GM19025 (cell line): ENCODE data around the gene CA11.
"Not testable (repeated sequence)": the region's sequence is repeated elsewhere in the genome, so short reads cannot be mapped to it uniquely, and the experiment has no call there.

Source experiments
- ATAC-seq: cut with Tn5 transposase; IDR thresholded peaks from one replicate; pipeline ENCODE4 v1.9.1; 2021; ENCODE audit warnings: mild to moderate bottlenecking, low read depth, moderate library complexity; ENCODE audit not compliant: unreplicated experiment

CA11 gene

GRCh38 chr19:48670699-48671445 lies 24.9 kb upstream of the CA11 start:
- no peak for ATAC-seq

DNA sequence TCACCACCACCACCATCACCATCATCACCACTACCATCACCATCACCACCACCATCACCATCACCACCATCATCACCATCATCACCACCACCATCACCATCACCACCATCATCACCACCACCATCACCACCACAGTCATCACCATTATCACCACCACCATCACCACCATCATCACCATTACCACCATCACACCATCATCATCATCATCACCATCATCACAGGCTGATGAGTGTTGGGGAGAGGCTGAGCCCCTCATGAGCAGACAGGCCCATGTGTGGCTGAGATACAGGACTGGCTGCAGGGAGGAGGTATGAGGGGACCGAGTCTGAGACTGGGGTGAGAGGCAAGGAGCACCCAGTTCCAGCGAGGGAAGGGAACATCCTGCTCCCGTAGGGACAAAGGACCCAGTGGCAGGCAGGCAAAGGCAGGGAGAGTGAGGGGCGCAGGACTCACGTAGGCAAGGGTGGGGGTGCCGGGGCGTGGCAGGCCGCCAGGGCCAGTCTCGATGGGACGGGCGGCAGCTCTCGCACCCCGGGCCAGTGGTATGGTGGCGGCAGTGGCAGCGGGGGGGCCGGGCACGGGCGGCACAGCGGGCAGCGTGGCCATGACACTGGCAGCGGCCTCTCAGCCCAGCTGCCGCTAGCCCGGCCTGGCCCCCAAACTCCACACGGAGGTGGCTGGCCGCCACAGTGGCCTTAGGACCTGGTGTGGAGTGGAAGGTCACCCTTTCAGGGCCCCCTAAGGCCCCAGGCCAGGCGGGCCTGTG lies 24.1 kb upstream of the CA11 start:
- no peak for ATAC-seq

DNA sequence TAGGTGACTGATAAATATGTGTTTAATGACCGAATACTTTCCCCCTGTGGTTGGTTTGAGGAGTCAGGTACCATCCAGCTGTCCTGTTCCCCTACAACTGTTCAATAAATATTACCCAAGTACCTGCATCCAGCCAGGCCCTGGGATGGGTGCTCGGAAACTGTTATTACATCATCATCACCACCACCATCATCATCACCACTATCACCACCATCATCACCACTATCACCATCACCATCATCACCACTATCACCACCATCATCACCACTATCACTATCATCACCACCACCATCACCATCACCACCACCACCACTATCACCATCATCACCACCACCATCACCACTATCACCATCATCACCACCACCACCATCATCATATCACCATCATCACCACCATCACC lies 22.8 kb upstream of the CA11 start:
- ATAC-seq = no peak

GRCh38 chr19:48668332-48668731 lies 22.3 kb upstream of the CA11 start:
- ATAC-seq = no peak

- no peak for ATAC-seq
These were observed 19.8 kb upstream of the CA11 start for GRCh38 chr19:48665786-48666185.

DNA sequence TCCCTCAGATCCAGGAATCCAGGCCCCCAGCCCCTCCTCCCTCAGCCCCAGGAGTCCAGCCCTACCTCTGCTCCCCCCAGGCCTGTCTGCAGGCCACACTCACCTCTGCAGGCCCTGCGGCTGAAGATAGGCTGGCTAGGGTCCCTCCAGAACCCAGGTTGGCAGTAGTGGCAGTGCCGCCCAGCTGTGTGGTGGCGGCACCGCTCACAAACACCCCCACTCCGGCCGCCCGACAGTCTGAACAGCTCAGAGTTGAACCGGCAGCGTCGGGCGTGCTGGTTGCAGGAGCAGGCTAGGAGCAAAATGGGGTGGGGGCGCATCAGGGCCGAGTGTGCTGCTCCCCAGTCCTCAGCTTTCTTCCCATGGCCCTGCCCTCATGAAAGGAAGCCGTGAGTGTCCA lies 18.5 kb upstream of the CA11 start:
- no peak for ATAC-seq

- ATAC-seq = no peak
These were observed 17.7 kb upstream of the CA11 start for GRCh38 chr19:48663667-48664066.

DNA sequence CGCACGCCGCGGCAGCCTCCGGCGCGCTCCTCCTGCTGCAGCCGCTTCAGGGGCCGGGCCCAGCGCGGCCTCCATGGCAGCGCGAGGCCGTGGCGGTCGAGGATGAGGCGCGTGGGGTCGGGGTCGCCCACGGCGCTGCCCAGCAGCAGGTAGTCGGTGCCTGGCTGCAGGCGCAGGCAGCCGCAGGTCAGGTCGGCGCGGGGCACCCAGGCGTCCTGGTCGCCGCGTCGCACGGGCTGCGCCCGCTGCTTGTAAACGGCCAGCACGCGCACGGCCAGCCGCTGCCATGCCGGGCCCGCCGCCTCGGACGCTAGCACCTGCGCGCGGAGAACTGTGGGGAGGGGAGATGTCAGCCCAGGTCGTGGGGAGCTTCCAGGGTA lies 15.7 kb upstream of the CA11 start:
- no peak for ATAC-seq

DNA sequence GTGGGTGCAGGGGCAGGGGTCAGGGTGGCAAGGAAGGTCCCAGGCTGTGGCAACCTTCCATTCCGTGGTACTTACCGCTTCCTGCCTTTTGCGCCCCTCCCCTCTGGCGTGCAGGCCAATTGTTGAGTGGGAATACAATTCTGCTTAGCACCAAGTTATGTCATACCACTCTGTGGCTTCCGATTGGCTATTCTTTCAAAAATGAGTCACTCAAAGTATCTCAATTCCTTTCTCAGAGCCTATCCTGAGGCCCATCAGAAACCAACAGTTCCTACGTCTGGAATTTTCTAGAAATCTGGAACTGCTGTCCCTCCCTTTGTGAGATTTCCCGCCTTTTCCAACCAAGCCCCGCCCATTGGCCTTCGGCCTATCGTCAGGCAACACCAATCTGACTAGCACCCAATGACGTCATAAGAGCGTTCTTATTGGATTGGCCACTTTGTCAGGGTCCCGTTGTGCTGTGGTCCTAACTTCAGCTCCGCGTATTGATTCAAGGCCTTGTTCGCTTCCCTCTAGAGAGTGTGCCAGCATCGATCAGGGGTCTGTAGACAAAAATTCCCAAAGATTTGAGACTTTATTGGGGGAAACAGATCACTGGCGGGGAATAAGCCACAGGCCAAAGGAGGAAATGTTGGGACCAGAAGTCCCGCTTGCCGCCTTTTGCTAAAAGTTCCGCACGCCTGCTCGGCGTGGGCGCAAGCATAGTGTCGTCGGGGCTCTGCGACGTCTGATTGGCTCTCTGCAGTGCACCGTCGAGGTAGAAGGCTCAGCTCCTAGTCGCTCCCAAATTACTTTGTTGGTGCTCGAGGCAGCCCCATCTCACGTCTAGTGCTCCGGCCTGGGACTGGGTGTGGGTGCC lies 15.1 kb upstream of the CA11 start:
- peak; percentile 82 for ATAC-seq

DNA sequence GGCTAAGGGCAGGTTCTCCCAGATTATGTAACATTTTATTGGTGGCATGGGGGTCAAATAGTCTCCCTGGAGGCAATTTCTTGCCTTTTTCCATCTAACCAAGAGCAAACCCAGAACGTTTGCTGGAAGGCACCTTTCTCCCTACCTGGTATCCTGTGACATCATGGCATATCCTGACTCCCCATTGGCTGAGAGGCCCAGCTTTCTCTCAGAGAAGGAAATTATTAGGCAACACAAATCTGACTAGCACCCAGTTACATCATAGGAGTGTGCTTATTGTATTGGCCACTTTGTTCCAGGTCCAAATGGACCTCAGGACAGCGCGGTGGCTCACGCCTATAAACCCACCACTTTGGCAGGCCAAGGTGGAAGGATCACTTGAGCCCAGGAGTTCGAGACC lies 13.8 kb upstream of the CA11 start:
- ATAC-seq = no peak

DNA sequence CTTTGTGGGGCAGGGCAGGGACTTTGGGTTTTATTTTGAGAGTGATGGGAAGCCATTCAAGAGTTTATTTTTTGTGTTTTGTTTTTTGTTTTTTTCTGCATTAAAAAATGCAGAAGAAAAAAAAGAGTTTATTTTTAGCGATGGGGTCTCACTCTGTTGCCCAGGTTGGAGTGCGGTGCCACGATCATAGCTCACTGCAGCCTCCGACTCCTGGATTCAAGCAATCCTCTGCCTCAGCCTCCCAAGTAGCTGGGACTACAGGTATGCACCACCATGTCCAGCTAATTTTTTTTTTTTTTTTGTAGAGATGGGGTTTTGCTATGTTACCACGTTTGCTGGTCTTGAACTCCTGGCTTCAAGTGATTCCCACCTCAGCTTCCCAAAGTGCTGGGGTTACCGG lies 12.5 kb upstream of the CA11 start:
- no peak for ATAC-seq

DNA sequence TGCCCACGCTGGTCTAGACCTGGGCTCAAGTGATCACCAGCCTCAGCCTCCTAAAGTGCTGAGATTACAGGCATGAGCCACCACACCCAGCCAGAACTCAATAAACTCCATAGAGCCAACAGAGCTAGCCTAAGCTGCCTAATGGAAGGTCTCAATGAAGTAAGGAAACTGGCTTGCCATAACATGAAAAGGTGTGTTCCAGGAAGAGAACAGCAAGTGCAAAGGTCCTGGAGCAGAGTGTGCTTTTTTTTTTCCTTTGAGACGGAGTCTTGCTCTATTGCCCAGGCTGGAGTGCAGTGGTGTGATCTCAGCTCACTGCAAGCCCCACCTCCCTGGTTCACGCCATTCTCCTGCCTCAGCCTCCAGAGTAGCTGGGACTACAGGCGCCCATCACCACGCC lies 11.8 kb upstream of the CA11 start:
- not testable (repeated sequence) for ATAC-seq

DNA sequence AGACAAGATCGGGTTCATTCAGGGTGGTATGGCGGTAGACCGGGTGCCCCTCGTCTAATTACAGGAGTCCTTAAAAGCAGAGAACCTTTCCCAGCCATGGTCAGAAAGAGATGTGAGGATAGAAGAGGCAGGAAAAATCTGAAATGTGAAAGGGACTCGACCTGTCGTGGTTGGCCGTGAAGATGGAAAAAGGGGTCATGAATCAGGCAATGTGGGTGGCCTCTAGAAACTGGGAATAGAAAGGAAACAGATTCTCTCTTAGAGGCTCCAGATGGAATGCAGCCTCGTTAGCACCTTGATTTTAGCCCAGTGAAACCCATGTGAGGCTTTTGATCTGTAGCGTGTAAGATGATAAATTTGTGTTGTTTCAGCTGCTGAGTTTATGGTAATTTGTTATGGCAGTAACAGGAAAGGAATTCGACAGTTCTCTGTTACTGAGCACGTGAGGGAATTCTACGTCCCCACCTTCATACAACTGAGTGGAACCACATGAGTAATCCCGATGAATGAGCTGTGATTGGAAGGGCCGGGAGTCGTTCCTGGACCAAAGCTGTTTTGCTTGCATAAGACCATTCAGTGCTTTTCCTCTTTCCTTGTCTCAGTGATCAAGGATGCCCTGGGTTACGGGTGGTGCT lies 11.0 kb upstream of the CA11 start:
- ATAC-seq = no peak

DNA sequence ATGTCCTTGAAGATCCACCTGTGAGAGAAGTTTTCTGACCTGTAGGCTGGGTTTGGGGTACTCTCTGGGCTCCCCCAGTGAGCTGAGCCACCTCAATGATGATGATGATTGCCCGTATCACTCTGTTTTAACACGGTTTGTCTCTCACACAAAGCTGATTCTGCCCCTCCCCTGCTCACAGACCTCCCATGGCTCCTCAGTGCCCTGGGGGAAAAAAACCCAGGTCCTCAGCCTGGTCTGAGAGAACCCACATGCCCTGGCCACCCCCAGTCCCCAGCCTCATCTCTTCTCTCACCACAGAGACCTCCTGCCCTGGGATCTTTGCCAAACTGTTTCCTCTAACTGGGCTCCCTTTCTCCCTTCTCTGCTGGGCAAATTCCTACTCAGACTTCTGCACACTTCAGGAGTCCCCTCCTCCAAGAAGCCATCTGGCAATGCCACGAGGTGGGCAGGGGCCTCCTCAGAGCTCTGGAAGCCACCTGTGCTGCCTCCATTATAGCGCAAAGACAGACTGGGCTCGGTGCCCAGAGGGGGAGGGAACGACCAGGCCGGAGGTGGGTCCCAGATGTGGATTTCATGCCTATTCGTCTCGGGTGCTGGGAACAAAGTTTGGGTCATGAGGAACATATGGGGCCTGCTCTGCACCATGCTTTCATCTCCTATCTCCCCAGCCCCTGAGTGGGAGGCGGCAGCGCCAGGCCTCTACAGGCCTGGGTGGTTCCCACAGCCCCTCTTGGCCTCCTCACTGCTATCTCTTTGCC lies 8.5 kb upstream of the CA11 start:
- no peak for ATAC-seq

DNA sequence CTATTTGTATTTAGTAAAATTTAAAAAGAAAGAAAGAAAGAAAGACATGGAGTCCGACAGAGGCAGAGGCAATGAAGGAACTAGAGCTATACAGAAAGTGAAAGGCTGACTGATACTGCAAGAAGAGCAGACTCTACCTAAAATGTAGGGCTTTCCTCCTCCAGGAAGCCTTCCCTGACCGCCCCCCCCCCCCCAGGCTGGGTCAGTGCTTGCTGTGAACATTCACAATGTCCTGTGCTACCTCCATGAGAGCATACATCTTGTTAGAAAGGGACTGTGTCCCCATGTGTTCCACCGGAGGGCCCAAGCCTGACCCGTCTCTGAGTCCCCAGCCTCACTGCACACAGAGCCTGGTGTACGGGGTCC lies 5.7 kb upstream of the CA11 start:
- no peak for ATAC-seq

GRCh38 chr19:48650974-48651682 lies 5.1 kb upstream of the CA11 start:
- no peak for ATAC-seq

DNA sequence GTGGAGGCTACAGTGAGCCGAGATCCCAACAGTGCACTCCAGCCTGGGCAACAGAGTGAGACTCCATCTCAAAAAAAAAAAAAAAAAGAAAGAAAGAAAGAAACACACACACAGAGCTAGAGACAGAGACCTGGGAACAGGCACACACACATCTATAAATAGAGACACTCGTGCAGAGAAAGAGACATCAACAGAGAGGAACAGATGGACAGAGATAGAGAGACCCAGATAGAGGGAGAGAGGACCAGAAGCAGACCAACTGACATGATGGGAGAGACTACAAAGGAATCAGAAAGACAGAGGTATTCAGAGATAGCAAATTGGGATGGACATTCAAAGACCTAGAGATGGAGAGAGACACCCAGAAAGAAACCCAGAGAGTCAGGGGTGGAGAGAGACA lies 2.1 kb upstream of the CA11 start:
- ATAC-seq = no peak

DNA sequence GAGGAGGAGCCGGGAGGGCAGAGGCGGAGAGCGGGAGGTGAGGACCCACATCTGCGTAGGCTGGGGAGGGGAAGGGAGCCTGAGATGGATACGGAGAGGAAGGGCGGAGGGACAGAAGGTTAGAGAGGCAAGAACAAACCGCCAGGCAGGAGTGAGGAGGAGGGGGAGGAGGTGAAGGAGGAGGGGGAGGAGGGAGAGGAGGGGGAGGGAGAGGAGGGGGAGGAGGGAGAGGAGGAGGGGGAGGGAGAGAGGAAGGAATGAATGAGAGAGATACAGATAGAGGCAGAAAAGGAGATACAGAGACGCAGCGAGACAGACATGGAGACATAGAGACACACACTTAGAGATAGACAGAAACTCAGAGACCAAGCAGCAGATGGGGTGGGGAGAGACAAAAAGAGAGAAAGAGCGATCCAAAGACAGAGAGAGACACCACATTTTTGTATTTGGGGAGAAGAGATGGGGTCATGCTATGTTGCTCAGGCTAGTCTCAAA lies 782 bp upstream of the CA11 start:
- no peak for ATAC-seq

GRCh38 chr19:48645620-48646000 lies 377 bp downstream of the CA11 start:
- no peak for ATAC-seq
